Right kidney (tissue), 1 donor: ENCODE data around the gene SOX18.
"Not testable (repeated sequence)": the region's sequence is repeated elsewhere in the genome, so short reads cannot be mapped to it uniquely, and the experiment has no call there.

ENCODE experiments used
- DNase-seq: peaks from one replicate; pipeline ENCODE4 v3.0.0-alpha.2; 2016

The SOX18 gene

DNA sequence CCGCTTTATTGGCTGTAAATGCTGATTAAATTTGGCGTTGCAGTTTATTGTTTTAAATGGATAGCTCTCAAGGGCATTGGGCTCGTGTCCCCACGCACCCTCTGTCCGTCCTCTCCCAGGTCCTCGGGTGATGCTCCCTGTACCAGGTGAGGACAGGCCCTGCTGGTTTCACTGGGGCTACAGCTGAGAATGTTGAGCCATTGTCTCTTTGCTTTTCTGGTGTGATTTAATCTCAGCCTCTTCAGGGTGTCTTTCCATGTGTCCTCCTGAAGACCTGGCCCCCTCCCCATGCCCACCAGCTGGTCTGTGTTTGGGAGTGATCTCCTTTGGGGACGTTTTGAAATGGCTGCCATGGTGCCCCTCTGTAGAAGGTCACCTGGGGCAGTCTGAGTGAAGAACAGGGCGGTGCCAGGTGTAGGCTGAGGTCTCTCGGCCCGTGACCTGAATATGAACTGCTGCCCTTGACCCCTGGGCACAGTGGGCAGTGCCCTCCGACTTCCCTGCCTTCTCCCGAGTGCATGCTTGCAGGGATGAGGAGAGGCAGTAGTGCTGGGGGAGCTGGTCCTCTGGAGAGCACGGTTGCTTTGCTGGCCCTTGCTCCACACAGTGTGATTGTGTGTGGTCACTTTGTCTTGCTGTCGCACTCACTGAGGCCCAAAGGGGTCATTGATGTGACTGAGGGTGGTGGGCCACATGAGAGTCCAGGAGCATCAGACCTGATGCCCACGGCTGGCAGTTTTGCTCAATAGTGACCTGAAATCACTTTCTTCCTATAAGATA lies 25.9 kb downstream of the SOX18 start:
- DNase-seq, result no peak

DNA sequence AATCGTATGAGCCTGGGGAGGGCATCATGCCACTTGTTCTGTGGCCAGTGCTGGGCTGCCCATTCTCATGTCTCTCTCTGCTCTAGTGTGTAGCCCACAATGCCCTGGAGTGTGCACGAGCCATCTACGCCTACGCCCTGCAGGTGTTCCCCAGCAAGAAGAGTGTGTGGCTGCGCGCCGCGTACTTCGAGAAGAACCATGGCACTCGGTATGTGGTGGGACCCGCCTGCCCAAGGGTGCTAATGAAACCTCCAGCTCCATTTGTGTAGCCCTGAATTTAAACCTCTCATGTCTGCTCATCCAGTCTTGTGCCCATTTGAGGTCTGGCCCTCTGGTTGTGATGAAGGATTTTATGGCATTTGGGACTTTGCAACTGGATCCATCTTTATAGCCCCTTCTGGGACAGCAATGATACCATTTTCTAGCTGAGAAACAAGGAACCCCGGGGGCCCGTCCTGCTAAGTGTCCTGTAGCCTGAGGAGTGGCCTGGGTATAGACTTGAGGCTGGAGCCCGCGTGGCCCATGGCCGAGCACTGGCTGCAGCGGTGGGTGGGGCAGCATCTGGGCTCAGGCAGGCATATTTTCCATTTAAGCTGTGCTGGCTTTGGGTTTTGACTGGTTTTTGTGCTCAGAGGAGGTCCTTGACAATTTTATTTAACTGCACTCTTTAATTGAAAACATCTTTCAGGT lies 26.6 kb downstream of the SOX18 start:
- DNase-seq, result no peak

DNA sequence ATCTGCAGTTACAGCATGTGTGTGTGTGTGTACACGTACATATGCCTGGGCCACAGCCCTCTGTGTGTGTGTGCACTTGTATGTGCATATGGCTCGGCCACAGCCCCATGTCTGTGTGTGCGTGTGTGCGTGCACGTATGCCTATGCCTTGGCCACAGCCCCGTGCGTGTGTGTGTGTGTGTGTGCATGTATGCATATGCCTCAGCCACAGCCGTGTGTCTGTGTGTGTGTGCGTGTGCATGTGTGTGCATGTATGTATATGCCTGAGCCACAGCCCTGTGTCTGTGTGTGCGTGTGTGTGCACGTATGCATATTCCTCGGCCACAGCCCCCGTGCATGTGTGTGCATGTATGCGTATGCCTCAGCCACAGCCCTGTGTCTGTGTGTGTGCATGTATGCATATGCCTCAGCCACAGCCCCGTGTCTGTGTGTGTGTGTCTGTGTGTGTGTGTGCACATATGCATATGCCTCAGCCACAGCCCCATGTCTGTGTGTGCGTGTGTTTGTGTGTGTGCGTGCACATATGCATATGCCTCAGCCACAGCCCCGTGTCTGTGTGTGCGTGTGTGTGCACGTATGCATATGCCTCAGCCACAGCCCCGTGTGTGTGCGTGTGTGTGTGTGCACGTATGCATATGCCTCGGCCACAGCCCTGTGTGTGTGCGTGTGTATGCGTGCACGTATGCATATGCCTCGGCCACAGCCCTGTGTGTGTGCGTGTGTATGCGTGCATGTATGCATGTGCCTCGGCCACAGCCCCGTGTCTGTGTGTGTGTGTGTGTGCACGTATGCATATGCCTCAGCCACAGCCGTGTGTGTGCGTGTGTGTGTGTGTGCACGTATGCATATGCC lies 28.1 kb downstream of the SOX18 start:
- DNase-seq, result no peak

DNA sequence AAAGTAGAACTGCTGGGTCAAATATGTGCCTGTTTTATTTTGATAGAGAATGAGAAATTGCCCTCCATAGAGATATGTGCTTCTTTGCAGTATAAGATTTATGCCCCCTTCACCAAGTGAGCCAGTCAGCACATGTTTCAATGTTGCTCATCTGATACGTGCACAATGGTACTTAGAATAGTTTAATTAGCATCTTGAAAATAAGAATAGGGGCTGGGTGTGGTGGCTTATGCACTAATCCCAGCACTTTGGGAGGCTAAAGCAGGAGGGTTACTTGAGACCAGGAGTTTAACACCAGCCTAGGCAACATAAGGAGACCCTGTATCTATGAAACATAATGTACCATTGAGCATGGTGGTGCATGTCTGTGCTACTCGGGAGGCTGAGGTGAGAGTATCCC lies 33.8 kb downstream of the SOX18 start:
- no peak for DNase-seq

DNA sequence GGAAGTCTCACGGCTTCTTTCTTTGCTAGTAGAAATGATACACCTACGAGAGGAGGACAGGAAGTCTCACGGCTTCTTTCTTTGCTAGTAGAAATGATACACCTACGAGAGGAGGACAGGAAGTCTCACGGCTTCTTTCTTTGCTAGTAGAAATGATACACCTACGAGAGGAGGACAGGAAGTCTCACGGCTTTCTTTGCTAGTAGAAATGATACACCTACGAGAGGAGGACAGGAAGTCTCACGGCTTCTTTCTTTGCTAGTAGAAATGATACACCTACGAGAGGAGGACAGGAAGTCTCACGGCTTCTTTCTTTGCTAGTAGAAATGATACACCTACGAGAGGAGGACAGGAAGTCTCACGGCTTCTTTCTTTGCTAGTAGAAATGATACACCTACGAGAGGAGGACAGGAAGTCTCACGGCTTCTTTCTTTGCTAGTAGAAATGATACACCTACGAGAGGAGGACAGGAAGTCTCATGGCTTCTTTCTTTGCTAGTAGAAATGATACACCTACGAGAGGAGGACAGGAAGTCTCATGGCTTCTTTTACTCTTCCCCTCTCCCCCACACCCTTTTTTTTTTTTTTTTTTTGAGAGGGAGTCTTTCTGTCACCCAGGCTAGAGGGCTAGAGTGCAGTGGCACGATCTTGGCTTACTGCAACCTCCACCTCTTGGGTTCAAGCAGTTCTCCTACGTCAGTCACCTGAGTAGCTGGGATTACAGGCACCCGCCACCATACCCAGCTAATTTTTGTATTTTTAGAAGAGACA lies 36.9 kb downstream of the SOX18 start:
- not testable (repeated sequence) for DNase-seq

- DNase-seq, result no peak
Measured at GRCh38 chr20:64011366-64011779, 38.1 kb downstream of the SOX18 start.

- no peak for DNase-seq
Measured at GRCh38 chr20:64010711-64011237, 38.7 kb downstream of the SOX18 start.

- DNase-seq, result no peak
Measured at GRCh38 chr20:64009811-64010387, 39.5 kb downstream of the SOX18 start.

GRCh38 chr20:64006902-64007301 lies 42.5 kb downstream of the SOX18 start:
- DNase-seq, result no peak

DNA sequence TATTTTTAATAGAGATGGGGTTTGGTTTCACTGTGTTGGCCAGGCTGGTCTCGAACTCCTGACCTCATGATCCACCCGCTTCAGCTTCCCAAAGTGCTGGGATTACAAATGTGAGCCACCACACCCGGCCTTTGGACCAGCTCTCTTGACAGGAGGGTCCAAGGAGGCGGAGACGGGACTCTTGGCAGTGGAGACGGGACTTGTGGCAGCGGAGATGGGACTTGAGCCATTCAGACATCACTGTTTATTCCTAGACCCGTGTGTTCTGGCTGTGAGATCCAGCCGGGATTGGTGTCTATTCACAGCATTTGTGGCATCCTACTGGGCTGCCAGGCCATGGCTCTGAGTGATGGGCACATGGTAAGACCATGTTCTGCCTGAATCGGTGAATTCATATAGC lies 42.9 kb downstream of the SOX18 start:
- no peak for DNase-seq

GRCh38 chr20:64005394-64005793 lies 44.0 kb downstream of the SOX18 start:
- no peak for DNase-seq

GRCh38 chr20:64003960-64004725 lies 45.3 kb downstream of the SOX18 start:
- no peak for DNase-seq

GRCh38 chr20:64001607-64002011 lies 47.8 kb downstream of the SOX18 start:
- no peak for DNase-seq

DNA sequence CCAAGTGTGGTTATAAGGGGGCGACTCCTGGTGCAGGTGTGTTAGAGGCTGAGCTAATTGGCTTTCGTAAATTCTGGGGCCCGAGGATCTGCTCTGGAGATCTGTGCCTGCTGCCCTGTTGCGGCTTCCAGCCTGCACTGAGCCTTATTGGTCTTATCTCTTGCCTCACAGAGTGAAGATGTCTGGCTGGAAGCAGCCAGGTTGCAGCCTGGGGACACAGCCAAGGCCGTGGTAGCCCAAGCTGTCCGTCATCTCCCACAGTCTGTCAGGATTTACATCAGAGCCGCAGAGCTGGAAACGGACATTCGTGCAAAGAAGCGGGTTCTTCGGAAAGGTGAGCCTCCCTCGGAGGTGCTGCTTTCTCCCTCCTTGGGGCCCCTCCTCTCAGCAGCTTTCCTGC lies 48.5 kb downstream of the SOX18 start:
- DNase-seq, result no peak
